NCI-H1694 treated with DMSO at 0.1 percent for 48 hours (cell line): ENCODE results near the gene RGMB.

Source experiments
- DNase-seq: peaks from one replicate; lab custom pipeline; 2025; lab: John Stamatoyannopoulos, UW

Gene RGMB

DNA sequence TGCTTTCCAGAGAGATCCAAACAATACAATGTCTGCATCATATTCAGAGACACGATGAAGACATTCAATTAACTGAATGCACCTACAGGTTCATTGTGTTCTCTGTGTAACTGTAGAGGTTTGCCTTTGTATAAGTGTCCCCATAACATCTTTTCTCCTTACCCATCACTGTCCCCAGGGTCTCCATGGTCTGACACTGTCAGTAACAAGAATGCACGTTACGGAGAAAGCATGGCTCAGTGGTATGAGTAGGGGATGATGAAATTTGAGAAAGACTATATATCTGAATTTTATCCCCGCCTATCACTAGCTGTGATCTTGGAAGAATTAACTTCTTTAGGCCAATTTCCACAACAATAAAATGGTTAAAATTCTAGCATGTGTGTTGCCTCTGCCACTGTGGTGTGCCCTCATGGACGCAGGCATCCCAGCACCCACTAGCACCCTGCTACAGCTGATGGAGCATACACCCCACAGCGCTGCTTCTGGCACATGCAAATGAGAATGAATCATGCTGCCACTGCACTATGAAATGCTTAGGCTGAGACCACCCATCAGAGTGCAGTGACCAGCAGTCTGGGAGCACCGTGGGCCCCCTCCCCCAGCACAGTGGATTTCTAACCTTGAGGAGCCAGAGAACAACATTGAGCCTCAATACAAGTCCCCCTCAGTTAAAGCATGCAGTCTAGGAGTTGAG, 54.3 kb downstream of the RGMB start:
- DNase-seq: no peak

DNA sequence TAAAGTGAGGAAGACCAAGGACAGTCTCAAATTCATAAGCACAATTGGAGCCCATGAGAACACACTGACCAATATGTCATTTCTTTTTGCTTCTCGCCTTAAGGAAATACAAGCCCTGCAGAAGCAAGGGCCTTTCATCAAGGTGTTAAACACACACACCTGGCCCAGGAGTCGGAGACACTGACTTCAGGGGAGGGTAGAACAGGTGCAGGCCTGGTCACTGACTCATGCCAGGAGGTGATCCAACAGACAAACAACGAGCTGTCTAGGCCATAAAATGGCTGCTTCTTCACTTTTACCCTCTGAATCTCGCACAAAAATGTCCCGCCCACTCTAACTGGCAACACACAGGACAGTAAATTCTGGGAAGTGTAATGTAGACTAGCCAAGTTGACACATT, 62.7 kb downstream of the RGMB start:
- no peak for DNase-seq

DNA sequence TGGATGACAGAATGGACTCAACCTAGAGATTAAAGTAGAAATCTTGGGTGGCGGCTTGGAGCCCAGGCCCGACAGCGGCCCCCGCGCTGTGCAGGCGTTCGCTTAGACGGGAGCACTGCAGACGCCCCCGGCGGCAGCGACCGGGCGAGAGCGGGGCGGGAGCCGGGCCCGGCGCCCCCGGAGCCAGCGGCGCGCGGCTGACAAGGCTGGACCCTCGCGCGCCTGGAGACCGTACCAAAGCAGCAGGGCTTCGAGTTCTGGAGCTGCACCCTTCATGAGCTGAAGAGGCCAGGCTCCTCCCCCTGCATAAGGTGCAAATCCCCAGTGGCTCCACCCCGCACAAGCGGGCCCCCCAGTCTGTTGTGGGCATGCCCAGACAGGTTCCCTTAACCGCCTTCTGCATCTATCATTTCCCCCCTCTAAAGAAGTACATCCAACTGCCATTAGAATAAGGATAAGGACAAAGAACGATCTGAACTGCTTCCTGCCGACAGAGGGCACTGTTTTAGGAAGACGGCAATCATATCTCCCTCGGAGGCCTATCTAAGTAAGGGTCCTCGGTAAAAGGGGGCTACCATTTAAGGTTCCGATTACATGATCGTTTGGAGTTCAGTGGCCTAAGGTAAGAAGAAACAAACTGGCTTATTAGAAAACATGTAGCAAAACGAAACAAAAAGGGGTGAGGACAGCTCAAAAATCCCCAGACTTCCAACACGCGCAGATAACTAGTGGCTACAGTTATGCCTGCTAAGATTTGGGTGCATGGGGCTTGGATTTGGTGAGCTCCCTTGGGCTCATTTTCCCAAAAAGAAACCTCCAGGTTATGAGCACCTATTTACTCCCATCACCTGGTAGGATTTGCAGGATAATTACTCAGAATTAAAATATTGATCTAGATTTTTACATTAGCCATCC, 66.3 kb downstream of the RGMB start:
- DNase-seq: no peak

DNA sequence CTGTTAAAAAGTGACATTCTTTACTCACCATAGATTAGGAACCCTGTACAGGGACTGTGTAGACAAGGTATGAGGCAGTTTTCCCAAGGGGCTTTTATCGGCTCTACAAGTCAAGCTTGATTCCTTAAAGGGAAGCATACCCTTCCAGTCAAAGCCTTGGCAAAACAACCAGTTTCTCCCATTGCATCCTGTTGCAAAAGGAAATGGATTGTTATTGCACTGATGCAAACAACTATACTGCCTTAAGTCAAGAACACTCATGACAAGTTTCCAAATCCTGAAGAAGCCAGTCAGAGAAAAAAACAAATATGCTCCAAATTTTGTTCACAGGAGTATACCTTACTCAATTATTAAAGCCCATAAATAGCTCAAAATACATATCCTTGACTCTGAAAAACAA, 67.5 kb downstream of the RGMB start:
- DNase-seq: no peak

DNA sequence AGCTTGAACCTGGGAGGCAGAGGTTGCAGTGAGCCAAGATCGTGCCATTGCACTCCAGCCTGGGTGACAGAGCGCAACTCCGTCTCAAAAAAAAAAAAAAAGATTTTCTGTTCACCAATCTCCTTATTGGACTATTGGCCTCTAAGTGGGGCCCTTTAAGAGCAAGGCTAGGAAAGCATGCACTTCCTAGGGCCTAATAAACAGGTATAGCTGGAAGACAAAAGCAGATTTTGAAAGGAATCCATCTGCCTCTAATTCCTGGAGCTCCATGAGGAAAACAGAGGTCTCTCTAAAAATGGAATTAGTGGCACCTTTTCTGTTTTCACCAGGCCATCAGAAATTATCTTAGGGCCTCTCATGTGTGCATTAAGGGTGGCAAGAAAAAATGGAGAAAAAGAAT, 70.0 kb downstream of the RGMB start:
- DNase-seq: no peak

DNA sequence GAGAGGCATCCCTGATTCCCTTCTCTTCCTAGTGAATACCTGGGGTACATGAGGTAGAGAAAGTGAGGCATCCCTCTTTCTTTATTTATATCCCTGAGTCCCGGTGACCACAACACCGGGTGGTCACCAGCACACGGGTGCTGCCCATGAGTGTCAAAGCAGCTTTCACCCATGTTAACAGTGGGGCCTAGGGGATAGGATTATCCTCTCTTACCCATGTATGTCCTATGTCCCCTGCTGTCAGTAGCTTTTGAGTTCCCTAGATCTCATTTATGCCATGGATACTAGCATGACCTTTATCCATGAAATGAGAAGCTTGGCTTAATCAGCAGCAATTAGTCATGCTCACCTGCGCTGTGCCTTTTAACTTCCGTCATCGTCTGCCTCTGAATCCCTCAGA, 71.4 kb downstream of the RGMB start:
- DNase-seq: no peak

DNA sequence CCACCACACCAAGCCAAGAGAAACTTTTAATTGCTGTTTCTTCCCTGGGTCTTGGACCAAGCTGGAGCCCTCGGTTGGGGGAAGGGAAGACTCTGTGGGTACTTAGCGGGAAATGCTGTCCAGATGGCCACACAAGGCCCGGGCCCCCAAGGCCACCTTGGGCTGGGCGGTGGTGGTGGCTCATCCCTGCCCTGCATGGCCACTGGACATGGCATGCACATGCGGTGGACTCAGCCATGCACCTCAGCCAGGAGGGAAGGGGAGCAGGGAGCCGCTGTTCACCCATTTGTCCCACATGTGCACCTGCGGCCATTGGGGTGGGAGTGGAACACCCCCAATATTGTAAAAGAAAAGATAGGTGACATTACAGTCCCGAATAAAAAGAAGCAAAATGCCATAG, 72.4 kb downstream of the RGMB start:
- DNase-seq: no peak
